Cardiac septum (tissue), 1 donor: ENCODE data around the gene SCGN. TPM values are rescaled to one million over a fixed set of nuclear protein-coding genes. Genes with fewer than 3 reads are reported as not detected.
"Not testable (repeated sequence)": the region's sequence is repeated elsewhere in the genome, so short reads cannot be mapped to it uniquely, and the experiment has no call there.

ENCODE experiments used
- DNase-seq: peaks from one replicate; pipeline ENCODE4 v3.0.0-alpha.2; 2020; ENCODE audit warnings: low spot score
- intact Hi-C: fragments of 100-400 bp; cut with DNase I; formaldehyde crosslinking; loops from one replicate; pipeline ENCODE4 v1.14.0; 2022
- total RNA-seq: library from RNA; stranded (reverse); fragmentation: NEBNext Ultra II Directional; extraction: Animal tissue kit (Norgen Biotek cat#: 25700); gene quantifications from one replicate; pipeline ENCODE4 v1.2.1, GENCODE V29; 2021
- donor health status: DM: no; HTN: no; CAD: no.

The SCGN gene
- total RNA-seq, 1 donor from 2014 or later: not detected

DNA sequence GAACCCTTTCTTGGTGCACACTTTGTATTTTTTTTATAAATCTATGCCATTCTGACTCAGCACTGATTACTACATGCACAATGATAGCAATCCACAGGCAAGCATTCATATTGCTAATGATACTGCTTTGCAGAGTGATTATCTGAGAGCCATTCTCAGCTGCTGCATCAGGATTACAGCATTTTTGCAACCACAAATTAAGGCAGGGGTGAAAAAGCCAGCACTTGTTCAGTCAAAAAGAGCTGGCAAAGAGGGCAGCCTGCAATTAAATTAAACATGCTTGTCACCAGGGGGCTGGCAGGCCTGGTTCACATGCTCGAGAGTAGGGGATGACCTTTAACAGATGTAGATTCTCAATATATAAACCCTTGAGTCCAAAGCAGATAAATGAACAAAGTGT, 61.8 kb downstream of the SCGN start:
- intact Hi-C loops: no loop called here
- no peak for DNase-seq

DNA sequence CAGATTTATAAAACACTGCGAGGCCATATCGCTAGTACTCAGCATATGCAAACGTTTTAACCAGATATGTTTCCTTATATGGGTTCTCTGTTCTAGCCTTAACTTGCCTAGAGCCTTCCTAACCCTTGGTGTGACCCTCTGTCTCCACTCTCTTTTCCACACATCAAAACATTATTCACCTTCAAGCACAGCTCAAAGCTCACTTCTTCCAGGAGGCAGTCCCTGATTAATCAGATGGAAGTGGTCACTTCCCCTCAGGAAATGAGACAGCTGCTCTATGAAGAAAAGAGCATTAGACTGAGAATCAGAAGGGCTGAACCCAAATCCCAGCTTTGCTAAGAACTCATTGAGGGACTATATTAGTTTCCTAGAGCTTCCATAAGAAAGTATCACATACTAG, 62.8 kb downstream of the SCGN start:
- intact Hi-C loops: no loop called here
- no peak for DNase-seq

DNA sequence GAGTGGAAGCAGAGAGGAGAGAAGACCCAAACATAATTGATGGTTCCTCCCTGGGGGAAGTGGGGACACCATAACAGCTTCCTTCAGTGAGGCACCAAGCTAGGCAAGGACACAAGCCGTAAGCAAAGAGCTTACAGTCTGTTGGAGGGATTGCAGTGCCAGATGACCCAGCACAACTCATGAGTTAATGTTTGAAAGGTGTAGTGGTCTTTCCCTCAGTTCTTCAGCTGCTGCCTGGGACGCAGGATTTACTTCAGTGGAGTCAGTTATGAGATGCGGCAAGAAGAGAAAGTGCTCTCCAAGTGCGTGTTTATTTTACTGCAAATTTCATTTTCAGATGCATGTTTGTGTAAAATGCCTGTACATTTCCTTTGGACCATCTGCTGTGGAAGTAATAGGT, 63.8 kb downstream of the SCGN start:
- no peak for DNase-seq
- intact Hi-C loops: no loop called here

DNA sequence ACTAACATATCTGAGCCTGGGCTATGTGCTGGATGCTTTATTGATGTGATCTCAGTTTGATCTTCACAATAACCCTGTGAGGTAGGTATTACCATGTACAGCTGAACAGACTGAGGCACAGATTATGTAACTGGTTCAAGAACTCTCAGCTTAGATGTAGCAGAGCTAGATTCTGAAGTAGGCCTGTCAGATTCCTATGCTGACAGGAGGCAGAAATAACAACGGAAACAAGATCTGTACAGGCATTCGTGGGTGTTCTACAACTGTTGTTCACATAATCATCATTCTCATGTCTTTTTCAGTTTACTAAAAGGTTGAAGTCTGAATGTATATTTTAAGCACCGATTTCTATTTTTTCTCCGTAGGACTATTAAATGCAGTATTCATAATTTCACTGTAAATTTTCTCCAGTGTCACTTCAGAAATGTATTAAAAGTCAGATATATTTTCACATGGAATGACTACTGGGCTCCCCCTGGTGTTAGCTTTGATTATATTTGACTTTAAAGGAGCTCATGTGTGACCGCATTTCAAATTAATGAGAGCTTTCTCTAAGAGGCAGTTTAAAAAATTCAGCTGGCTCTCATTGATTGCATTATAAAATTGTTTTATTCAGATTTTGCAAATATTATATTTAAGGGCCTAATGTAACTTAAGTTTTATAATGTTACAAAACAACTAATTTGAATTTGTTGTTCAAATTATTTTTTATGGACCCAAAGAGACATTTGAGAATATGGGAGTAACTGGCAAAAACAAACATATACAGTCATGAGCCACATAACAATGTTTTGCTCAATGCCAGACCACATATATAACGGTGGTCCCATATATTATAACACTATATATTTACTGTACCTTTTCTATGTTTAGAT, 66.1 kb downstream of the SCGN start:
- intact Hi-C loops: no loop called here
- DNase-seq: no peak

DNA sequence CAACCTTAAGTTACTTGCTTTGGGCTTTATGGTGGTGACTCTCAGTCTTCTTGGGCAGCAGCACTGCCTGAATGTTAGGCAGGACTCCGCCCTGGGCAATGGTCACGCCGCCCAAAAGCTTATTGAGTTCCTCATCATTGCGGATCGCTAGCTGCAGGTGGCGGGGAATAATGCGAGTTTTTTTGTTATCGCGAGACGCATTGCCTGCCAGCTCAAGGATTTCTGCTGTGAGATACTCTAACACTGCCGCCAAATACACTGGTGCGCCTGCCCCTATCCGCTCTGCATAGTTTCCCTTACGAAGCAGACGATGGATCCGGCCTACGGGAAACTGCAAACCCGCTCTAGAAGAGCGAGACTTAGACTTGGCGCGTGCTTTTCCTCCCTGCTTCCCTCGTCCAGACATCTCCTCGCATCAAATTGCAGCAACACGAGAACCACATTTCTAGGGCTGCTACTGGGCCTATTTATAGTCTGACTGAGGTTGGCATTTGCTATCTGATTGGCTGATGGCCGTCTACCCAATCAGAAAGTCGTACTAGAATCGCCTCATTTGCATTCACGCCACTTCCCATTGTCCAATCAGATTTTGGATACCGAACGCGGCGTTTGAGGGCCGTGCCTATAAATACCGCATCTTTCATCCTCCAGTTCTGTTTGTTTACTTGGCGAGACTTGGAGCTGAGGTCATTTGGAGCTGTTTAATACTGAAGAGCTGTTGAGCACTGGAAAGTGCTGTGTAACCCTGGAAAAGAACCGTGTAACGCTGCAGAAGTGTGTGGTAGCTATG, 74.3 kb downstream of the SCGN start:
- intact Hi-C loops: no loop called here
- no peak for DNase-seq

DNA sequence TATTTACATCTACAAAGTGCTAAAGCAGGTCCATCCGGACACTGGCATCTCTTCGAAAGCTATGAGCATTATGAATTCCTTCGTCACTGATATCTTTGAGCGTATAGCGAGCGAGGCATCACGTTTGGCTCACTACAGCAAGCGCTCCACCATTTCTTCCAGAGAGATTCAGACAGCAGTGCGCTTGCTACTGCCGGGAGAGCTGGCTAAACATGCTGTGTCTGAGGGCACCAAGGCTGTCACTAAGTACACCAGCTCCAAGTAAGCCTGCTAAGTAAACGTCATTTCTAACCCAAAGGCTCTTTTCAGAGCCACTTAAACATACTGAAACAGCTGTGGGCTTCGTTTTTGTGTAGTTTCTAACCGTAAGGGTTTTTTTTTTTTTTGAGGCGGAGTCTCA, 75.0 kb downstream of the SCGN start:
- no peak for DNase-seq
- intact Hi-C loops: no loop called here

DNA sequence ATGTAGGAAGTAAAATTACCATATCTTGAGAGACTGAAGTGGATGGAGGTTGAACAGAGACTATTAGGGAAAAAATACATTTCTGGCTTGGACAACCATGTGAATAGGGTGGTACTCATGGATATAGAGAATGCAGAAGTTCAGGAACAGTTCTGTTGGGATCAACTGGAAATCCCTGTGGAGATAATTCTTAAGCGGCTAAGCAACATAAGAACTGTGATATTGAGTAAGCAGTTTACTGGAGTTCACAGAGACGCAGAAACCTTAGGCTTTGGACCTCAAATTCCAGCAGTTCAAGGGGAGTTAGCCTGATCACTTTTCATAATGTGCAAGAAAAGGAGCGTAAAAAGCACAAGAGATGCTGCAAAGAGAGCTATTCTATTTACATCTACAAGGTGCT, 78.9 kb downstream of the SCGN start:
- no peak for DNase-seq
- intact Hi-C loops: no loop called here

DNA sequence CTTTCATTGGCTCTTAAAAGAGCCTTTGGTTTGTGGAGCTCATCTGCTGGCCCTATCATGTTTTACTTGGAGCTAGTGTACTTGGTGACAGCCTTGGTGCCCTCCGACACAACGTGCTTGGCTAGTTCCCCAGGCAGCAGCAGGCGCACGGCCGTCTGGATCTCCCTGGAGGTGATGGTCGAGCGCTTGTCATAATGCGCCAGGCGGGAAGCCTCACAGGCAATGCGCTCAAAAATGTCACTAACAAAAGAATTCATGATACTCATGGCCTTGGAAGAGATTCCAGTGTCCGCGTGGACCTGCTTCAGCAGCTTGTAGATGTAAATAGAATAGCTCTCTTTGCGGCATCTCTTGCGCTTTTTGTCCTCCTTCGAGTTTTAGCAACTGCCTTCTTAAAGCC, 79.7 kb downstream of the SCGN start:
- intact Hi-C loops: no loop called here
- no peak for DNase-seq

DNA sequence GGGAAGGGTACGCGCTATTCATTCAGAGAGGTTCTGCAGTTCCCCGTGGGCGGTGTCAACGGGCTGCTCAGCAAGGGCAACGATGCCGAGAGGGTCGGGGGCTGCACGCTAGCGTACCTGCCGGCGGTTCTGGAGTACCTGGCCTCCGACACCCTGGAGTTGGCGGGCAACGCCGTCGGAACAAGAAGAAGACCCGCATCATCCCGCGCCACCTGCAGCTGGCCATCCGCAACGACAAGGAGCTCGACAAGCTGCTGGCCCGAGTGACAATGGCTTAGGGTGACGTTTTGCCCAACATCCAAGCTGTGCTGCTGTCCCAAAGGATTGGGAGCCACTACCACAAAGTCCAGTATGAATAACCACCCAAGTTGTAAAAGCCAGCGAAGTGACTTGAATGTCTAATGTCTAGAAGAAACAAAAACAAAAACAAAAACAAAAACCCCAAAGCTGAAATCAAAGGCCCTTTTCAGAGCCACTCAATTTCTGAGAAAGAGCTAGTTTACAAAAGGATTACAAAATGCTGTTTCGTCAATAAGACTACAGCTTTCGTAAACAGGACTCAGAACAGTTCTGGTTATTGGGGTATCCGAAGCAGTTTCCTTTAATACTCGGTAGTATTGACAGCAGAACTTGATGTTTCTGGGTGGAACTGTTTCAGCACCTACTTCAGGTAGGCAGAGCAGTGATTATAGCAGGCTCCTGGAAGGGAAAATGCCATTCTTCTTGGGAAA, 80.6 kb downstream of the SCGN start:
- intact Hi-C loops: no loop called here
- no peak for DNase-seq

DNA sequence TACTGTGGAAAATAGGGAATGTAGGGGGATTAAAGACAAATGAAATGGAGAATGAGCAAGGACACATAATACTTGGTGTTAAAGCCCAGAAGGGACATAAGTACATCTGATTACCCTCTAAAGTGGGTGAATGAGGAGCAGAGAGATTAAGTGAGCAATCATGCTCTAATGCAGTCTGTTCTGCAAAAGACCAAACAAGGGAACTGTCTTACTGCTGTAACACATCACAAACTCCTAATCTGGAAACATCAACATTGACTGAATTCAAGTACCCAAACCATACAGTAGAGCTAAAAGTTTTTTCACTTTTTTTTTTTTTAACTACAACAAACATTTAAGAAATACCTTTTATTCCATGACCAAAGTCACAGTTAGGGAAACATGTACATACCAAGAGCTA, 83.2 kb downstream of the SCGN start:
- intact Hi-C loops: no loop called here
- no peak for DNase-seq

DNA sequence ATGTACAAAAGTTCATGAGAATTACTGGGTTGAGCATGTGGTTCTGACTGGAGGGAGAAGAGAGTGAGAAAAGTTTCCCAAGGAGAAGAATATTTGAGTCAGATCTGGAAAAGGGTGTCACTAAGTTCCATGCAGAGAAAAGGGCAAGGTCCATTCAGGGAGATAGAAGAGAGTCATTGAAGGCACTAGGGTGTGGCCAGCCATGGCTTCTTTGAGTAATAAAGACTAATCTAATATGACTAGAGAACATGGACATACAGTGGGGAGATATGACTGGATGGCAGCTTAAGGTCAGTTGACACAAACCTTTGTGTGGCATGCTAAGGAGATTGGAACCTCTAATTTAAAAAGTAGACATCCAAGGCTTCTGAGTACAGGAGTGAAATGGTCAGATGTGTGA, 91.9 kb downstream of the SCGN start:
- intact Hi-C loops: no loop called here
- DNase-seq: no peak

DNA sequence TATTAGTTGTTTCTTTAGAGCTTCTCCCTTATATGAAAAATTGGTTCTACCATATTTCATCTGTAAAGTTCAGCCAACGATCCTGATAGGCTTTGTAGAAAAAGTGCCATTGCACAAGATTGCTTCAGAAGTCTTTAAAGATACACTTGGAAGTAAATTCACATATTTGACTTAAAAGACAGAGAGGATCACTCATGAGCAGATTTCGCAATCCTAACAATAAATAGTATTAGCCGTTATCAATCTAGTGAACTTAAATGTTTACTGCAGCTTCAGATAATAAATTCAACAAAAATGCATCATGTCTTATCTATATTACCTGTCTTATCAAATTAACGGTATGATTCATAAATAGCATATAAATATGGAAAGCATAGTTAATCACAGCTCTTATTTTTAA, 93.8 kb downstream of the SCGN start:
- DNase-seq: no peak
- intact Hi-C loops: no loop called here

DNA sequence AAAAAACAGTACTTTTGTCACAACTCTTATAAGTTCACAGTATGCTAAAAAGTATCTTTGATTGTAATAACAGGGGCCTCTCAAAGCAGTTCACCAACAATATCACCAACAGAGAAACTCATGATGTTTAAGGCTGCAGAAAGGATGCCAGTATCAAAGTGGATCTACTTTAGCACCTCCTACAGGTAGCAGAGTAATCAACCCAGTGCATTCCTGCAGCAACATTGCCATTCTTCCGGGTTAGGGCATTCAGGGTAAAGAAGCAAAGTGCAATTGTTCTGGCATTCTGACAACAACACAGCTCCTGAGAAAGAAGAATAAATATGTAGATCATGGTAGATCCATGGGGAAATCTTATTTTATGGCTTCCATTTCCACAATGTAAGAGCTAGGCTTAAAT, 95.0 kb downstream of the SCGN start:
- no peak for DNase-seq
- intact Hi-C loops: no loop called here

DNA sequence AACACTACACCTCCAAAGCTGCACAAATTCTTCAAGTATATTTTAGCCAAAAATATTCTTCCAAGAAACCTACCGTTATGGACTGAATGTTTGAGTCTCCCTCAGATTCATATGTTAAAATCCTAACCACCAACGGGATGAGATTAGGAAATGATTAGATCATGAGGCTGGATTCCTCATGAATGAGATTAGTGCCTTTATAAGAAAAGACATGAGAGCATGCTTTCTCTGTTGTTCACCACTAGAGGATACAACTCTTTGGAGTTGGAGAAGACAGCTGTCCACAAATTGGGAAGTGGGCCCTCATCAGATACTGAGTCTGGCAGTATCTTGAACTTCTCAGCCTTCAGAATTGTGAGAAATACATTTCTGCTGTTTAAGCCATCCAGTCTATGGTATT, 95.5 kb downstream of the SCGN start:
- no peak for DNase-seq
- intact Hi-C loops: no loop called here

DNA sequence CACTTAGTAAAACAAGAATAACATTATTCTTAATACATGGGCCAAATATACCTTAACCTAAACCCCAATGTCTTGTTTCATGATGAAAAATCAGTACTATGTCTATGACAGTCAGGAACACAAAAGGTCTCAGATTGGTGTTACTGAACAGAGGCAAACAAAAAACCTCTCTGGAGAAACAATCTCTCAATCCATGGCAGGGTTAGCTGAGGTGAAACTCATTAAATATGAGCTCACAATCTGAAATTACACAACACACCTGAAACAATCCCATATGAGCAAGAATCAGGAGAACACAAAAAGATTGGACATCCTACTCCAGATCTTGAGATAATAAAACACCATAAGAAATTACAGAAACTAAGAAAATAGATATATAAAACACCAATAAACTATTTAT, 96.0 kb downstream of the SCGN start:
- intact Hi-C loops: no loop called here
- DNase-seq: no peak

DNA sequence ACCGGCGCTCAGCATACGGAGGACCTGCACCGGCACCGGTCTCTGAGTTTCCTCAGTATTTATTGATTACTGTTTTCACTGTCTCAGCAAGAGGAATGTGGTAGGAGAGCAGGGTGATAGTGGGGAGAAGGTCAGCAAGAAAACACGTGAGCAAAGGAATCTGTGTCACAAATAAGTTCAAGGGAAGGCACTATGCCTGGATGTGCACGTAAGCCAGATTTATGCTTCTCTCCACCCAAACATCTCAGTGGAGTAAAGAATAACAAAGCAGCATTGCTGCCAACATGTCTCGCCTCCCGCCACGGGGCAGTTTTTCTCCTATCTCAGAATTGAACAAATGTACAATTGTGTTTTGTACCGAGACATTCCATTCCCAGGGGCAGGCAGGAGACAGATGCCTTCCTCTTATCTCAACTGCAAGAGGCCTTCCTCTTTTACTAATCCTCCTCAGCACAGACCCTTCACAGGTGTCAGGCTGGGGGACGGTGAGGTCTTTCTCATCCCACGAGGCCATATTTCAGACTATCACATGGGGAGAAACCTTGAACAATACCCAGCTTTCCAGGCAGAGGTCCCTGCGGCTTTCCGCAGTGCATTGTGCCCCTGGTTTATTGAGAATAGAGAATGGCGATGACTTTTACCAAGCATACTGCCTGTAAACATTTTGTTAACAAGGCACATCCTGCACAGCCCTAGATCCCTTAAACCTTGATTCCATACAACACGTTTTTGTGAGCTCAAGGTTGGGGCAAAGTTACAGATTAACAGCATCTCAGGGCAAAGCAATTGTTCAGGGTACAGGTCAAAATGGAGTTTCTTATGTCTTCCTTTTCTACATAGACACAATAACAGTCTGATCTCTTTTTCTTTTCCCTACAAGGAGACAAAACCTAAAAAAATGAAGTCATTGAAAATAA, 96.8 kb downstream of the SCGN start:
- intact Hi-C loops, DNase-seq: not testable (repeated sequence)

DNA sequence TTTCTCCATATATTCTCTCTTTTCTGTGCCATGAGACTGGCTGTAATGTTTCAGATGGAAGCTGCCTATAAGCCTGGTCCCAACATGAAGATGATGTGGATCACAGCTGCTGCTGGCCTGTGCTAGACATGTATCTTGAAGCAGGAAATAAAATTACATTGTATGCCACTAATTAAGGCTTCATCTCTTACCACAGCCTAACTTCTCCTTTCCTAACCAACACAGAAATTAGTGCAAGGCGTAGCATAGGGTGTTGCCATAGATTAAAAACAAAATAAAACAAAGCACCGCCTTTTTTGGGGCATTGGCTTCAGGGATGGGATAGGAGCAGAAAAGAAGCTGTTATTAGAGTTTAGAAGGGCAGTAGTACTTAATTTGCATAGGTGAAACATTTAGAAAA, 97.8 kb downstream of the SCGN start:
- intact Hi-C loops: no loop called here
- no peak for DNase-seq

DNA sequence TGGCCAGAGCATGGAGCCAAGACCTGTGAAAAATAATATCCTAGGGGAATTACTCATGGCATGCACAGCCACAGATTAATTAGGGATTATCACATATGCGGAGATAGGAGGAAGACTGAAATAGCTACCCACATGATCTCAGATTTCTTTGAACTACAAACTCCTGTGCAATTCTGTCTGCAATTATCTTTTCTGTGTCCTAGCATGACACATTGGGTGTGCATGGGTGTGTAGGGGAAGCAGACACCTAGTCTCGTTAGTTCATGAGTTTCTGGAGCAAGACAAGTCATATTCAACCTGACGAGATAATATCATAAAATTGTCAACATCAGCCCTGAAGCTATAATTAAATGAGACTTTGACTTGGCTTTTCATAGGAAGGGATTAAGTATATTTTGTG, 98.9 kb downstream of the SCGN start:
- no peak for DNase-seq
- intact Hi-C loops: no loop called here
